K562 (cell line): ENCODE data around the gene CAPN7. TPM values are rescaled to one million over a fixed set of nuclear protein-coding genes. Genes with fewer than 3 reads are reported as not detected.
A peak's percentile ranks its signal among the peaks of the same experiment; 100 is the strongest.

Experiments
- ATAC-seq: fragments of 200-7000 bp; cut with Tn5 transposase; 3 replicates; pipeline ENCODE4 v1.9.1; 2020; ENCODE audit warnings: moderate library complexity
- BruUV-seq: library from RNA; stranded (reverse); fragments of 400-500 nt; replicated peaks from 2 replicates; lab custom pipeline; 2021; lab: Mats Ljungman, UMichigan
- CTCF ChIA-PET: fragments of 300-600 bp; formaldehyde crosslinking; extraction: SDS; loops from one replicate; lab custom pipeline; 2021; ENCODE audit warnings: low intra/inter-chr PET ratio; lab: Yijun Ruan, JAX
- POLR2A ChIA-PET: fragments of 300-600, 350-650 bp; sonication (Branson Sonifier 250); formaldehyde crosslinking; extraction: SDS; loops from one replicate; lab custom pipeline; 2021; ENCODE audit warnings: antibody characterized with exemption, inconsistent platforms; lab: Yijun Ruan, JAX
- DNase-seq, 4 experiments: peaks; one replicate each; pipeline versions ENCODE4 v3.0.0 to v3.0.0-alpha.2; 2011 to 2018; ENCODE audit warnings: low spot score in 3 of 4, mixed read lengths in 3 of 4; ENCODE audit errors: extremely low read depth in 1 of 4
- FAIRE-seq: peaks from 2 replicates; lab custom pipeline; 2011; peaks lifted over from hg19 to GRCh38; lab: Jason Lieb, UNC
- H2AFZ ChIP-seq: 2 replicates; pipeline ENCODE4 v1.6.0; 2011; ENCODE audit warnings: low read depth, low read length, control low read depth, inconsistent platforms
- H3K27ac ChIP-seq: fragments of 200-600 bp; 3 replicates; pipeline ENCODE4 v1.8.0; 2011; ENCODE audit warnings: low read depth, mild to moderate bottlenecking, control low read depth, inconsistent platforms, low read length, moderate library complexity, mixed read lengths; ENCODE audit errors: extremely low read depth
- H3K27me3 ChIP-seq, 2 experiments: fragments of 300-600 bp in 1 of 2; 2 replicates in 1 of 2; 3 replicates in 1 of 2; pipeline versions ENCODE4 v1.6.0 to v1.8.0; 2011; ENCODE audit warnings: inconsistent platforms in 2 of 2, low read length in 2 of 2, mild to moderate bottlenecking in 1 of 2, mixed read lengths in 1 of 2, moderate library complexity in 1 of 2; ENCODE audit not compliant: control insufficient read depth in 2 of 2, insufficient read depth in 2 of 2
- H3K36me3 ChIP-seq: fragments of 300-600 bp; 3 replicates; pipeline ENCODE4 v1.8.0; 2011; ENCODE audit warnings: mild to moderate bottlenecking, low read length, inconsistent platforms; ENCODE audit not compliant: control insufficient read depth, insufficient read depth
- H3K4me1 ChIP-seq, 2 experiments: fragments of 200-600 bp in 1 of 2; replicated peaks in 1 of 2; 2 replicates in 1 of 2; 3 replicates in 1 of 2; pipeline versions ENCODE4 v1.5.1 to v1.8.0; 2011; ENCODE audit warnings: inconsistent platforms in 2 of 2, low read length in 2 of 2, mild to moderate bottlenecking in 1 of 2, mixed read lengths in 1 of 2, moderate library complexity in 1 of 2; ENCODE audit not compliant: control insufficient read depth in 2 of 2, insufficient read depth in 2 of 2
- H3K4me2 ChIP-seq: 2 replicates; pipeline ENCODE4 v1.6.1; 2011; ENCODE audit warnings: low read length, control low read depth, inconsistent platforms, mixed read lengths; ENCODE audit not compliant: insufficient read depth
- H3K4me3 ChIP-seq: fragments of 200-600 bp; sonication (generic), shearing (Covaris generic); 2 replicates; pipeline ENCODE4 v1.5.1; 2016; ENCODE audit warnings: control low read depth, inconsistent platforms
- H3K79me2 ChIP-seq: fragments of 200-600 bp; 3 replicates; pipeline ENCODE4 v1.8.0; 2011; ENCODE audit warnings: low read length, inconsistent platforms; ENCODE audit not compliant: control insufficient read depth, insufficient read depth
- H3K9ac ChIP-seq, 2 experiments: 2 replicates each; pipeline versions ENCODE4 v1.6.0 to v1.6.1; 2011; ENCODE audit warnings: low read depth in 2 of 2, low read length in 2 of 2, control low read depth in 1 of 2, inconsistent platforms in 1 of 2, mild to moderate bottlenecking in 1 of 2, mixed read lengths in 1 of 2; ENCODE audit not compliant: insufficient read depth in 1 of 2
- H3K9me1 ChIP-seq: one replicate; pipeline ENCODE4 v1.6.0; 2011; ENCODE audit warnings: inconsistent platforms, mild to moderate bottlenecking, low read length, moderate library complexity; ENCODE audit not compliant: control insufficient read depth, insufficient read depth
- H3K9me3 ChIP-seq: replicated peaks from 2 replicates; pipeline ENCODE4 v1.5.1; 2011; ENCODE audit warnings: low read depth, low read length, inconsistent platforms; ENCODE audit not compliant: control insufficient read depth, insufficient read depth
- H4K20me1 ChIP-seq: replicated peaks from 2 replicates; pipeline ENCODE4 v1.6.1; 2011; ENCODE audit warnings: low read length, inconsistent platforms, mixed read lengths; ENCODE audit not compliant: control insufficient read depth, insufficient read depth
- CBFB ChIP-seq: sonication (generic); formaldehyde crosslinking; IDR thresholded peaks from 2 replicates; pipeline ENCODE4 v1.4.0; 2020; ENCODE audit warnings: mild to moderate bottlenecking, missing genetic modification reagents
- COPS2 ChIP-seq: fragments of 450-650 bp; conservative IDR thresholded peaks from 2 replicates; pipeline ENCODE4 v1.6.1; 2016; ENCODE audit warnings: mild to moderate bottlenecking, moderate library complexity
- CREB1 ChIP-seq, 2 experiments: sonication (generic) in 1 of 2; formaldehyde crosslinking in 1 of 2; IDR thresholded peaks; 2 replicates each; pipeline versions ENCODE4 v1.6.1 to v1.8.0; 2012 to 2022; ENCODE audit warnings: inconsistent platforms in 1 of 2, mild to moderate bottlenecking in 1 of 2, missing genetic modification reagents in 1 of 2, moderate library complexity in 1 of 2
- DMBX1 ChIP-seq: fragments of 250-450 bp; sonication (Bioruptor Pico); IDR thresholded peaks from 2 replicates; pipeline ENCODE4 v1.8.0; 2022; ENCODE audit warnings: inconsistent platforms, mild to moderate bottlenecking, moderate library complexity, borderline replicate concordance
- FOXA3 ChIP-seq, 2 experiments: fragments of 450-650 bp in 1 of 2; sonication (generic) in 1 of 2; formaldehyde crosslinking; IDR thresholded peaks in 1 of 2; conservative IDR thresholded peaks in 1 of 2; 2 replicates each; pipeline versions ENCODE4 v1.4.0 to v1.8.0; 2020 to 2022; ENCODE audit warnings: mild to moderate bottlenecking in 2 of 2, missing genetic modification reagents in 1 of 2
- HNRNPL ChIP-seq: fragments of 200-400 bp; formaldehyde crosslinking; IDR thresholded peaks from 2 replicates; pipeline ENCODE4 v1.6.1; 2017; ENCODE audit warnings: low read depth, mild to moderate bottlenecking, low read length
- MCM3 ChIP-seq: fragments of 450-650 bp; IDR thresholded peaks from 2 replicates; pipeline ENCODE4 v1.6.1; 2016
- MEF2D ChIP-seq: conservative IDR thresholded peaks from 2 replicates; pipeline ENCODE4 v1.6.1; 2016; ENCODE audit warnings: low read depth, missing genetic modification characterization, missing compliant biosample characterization
- RBM14 ChIP-seq: fragments of 200-400 bp; formaldehyde crosslinking; IDR thresholded peaks from 2 replicates; pipeline ENCODE4 v1.6.1; 2018; ENCODE audit warnings: low read depth, mild to moderate bottlenecking, low read length, moderate library complexity, borderline replicate concordance; ENCODE audit not compliant: insufficient read depth
- SRSF3 ChIP-seq: fragments of 200-400 bp; formaldehyde crosslinking; IDR thresholded peaks from 2 replicates; pipeline ENCODE4 v1.6.1; 2016; ENCODE audit warnings: mild to moderate bottlenecking, low read length, moderate library complexity; ENCODE audit not compliant: insufficient read depth
- TEAD4 ChIP-seq, 2 experiments: sonication (generic) in 1 of 2; formaldehyde crosslinking in 1 of 2; IDR thresholded peaks; 2 replicates each; pipeline versions ENCODE4 v1.6.1 to v1.8.0; 2012 to 2022; ENCODE audit warnings: borderline replicate concordance in 1 of 2, inconsistent platforms in 1 of 2, low read length in 1 of 2, mild to moderate bottlenecking in 1 of 2, missing genetic modification reagents in 1 of 2
- TOE1 ChIP-seq, 2 experiments: fragments of 450-650 bp in 1 of 2; sonication (generic) in 1 of 2; formaldehyde crosslinking in 1 of 2; IDR thresholded peaks; 2 replicates each; pipeline versions ENCODE4 v1.7.1 to v1.8.0; 2016 to 2022; ENCODE audit warnings: borderline replicate concordance in 2 of 2, mild to moderate bottlenecking in 2 of 2, antibody characterized with exemption in 1 of 2, inconsistent platforms in 1 of 2, low read depth in 1 of 2, missing genetic modification reagents in 1 of 2, moderate library complexity in 1 of 2
- ZBTB34 ChIP-seq: fragments of 250-450 bp; sonication (Bioruptor Pico); IDR thresholded peaks from 2 replicates; pipeline ENCODE4 v1.8.0; 2021; ENCODE audit warnings: mild to moderate bottlenecking, moderate library complexity
- ZC3H8 ChIP-seq: fragments of 450-650 bp; IDR thresholded peaks from 2 replicates; pipeline ENCODE4 v1.6.1; 2017
- ZNF134 ChIP-seq: fragments of 250-450 bp; sonication (Bioruptor Pico); conservative IDR thresholded peaks from 2 replicates; pipeline ENCODE4 v1.4.0; 2020
- ZNF212 ChIP-seq: fragments of 450-650 bp; formaldehyde crosslinking; IDR thresholded peaks from 2 replicates; pipeline ENCODE4 v1.4.0; 2020; ENCODE audit warnings: mild to moderate bottlenecking
- WGBS: fragments of 100-300 bp; shearing (Covaris generic); methylation state at CpG from one replicate; pipeline ENCODE4 v1.1.6; 2016; ENCODE audit warnings: low coverage, mixed read lengths; ENCODE audit not compliant: insufficient coverage; ENCODE audit errors: missing lambda C conversion rate; 5-methylcytosine and 5-hydroxymethylcytosine counted together
- in situ Hi-C: fragments of 300-500 bp; cut with MboI; formaldehyde crosslinking; loops from 4 replicates; pipeline ENCODE4 v1.15.0; 2018; ENCODE audit warnings: inconsistent platforms, mixed read lengths
- intact Hi-C: fragments of 100-400 bp; cut with micrococcal nuclease; formaldehyde crosslinking; loops from 2 replicates; pipeline ENCODE4 v1.14.2; 2022
- polyA plus RNA-seq, 8 experiments: library from polyadenylated mRNA; depleted of rRNA in 4 of 8; stranded (reverse) in 5 of 8; unstranded in 3 of 8; fragments of >200 nt; fragmentation: Nextera tagmentation in 2 of 8; fragmentation: Illumina TruSeq in 1 of 8; extraction: Ambion mirVana in 2 of 8; extraction: Trizol in 1 of 8; gene quantifications; 2 replicates each; pipeline versions ENCODE4 v1.2.1 to v1.2.3, GENCODE V29; 2011 to 2014; ENCODE audit warnings: inconsistent platforms in 1 of 8, missing spikeins in 1 of 8
- total RNA-seq, 7 experiments: library from RNA; depleted of rRNA in 6 of 7; stranded (reverse); fragments of >200 nt in 6 of 7; fragmentation: Illumina TruSeq in 2 of 7; extraction: Trizol in 2 of 7; gene quantifications; 2 replicates each; pipeline versions ENCODE4 v1.2.1 to v1.2.3, GENCODE V29; 2011 to 2021; ENCODE audit warnings: low replicate concordance in 1 of 7
- TF ChIP-seq, protein P1 (sequence below), 2 experiments: fragments of 450-650 bp; IDR thresholded peaks; 2 replicates each; pipeline ENCODE4 v1.6.1; 2016

Gene CAPN7
- total and polyA plus RNA-seq, 9 of the 15 experiments (the other 6 are each of a cell fraction or from before 2014, with no cell fraction given), result 6.5 to 42.7 (median 32.7) TPM

- TF ChIP-seq COPS2 (no peak), ZNF212 (CRISPR knock-in tag) (no peak), HNRNPL (no peak), RBM14 (no peak), TOE1 (IDR thresholded peaks at IDR 0.05; ENCODE audit: borderline replicate concordance) (no peak), TOE1 (CRISPR knock-in tag; IDR thresholded peaks at IDR 0.05; ENCODE audit: borderline replicate concordance, low read depth) (no peak), ZC3H8 (no peak)
- TF ChIP-seq, protein P1, sequence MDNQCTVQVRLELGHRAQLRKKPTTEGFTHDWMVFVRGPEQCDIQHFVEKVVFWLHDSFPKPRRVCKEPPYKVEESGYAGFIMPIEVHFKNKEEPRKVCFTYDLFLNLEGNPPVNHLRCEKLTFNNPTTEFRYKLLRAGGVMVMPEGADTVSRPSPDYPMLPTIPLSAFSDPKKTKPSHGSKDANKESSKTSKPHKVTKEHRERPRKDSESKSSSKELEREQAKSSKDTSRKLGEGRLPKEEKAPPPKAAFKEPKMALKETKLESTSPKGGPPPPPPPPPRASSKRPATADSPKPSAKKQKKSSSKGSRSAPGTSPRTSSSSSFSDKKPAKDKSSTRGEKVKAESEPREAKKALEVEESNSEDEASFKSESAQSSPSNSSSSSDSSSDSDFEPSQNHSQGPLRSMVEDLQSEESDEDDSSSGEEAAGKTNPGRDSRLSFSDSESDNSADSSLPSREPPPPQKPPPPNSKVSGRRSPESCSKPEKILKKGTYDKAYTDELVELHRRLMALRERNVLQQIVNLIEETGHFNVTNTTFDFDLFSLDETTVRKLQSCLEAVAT (IDR thresholded peaks at IDR 0.05), result no peak
Measured at GRCh38 chr3:15286022-15286421, 80.0 kb downstream of the CAPN7 start (continued).

- H3K27me3 ChIP-seq, result no peaks in the 10 kb centered on the region
- no peak overlapping the region for H3K9ac ChIP-seq
- no peak overlapping the region for H3K4me3 ChIP-seq
- no peak overlapping the region for H2AFZ ChIP-seq
- no peak overlapping the region; the same call in 1 of the 2 replicates for H3K4me2 ChIP-seq
- no peaks in the 10 kb centered on the region; the same call in 2 of the 3 replicates for H3K36me3 ChIP-seq
- no peaks in the 10 kb centered on the region for H3K79me2 ChIP-seq
- H3K27ac ChIP-seq, result no peak overlapping the region
- DNase-seq (peak in 1 of 4 experiments; percentile 45), FAIRE-seq (no peak), ATAC-seq (peak; percentile 56)
- H3K9me1 ChIP-seq, result no peaks in the 10 kb centered on the region
- no peaks in the 10 kb centered on the region for H4K20me1 ChIP-seq
- intact Hi-C loops, result no loop called here
- no TSS peak for BruUV-seq
- WGBS, result 40% methylated on average over 13 of the region's 13 CpGs
- H3K4me1 ChIP-seq, result peaks cover 14 to 31% of the 10 kb centered on the region in 2 experiments
- ChIA-PET POLR2A (interaction anchor here (0.7 to 4.3 kb wide), 5 partner anchors 11 to 113 kb away, joined by 3 to 21 read pairs (median 6); no protein-coding TSS in a partner anchor), CTCF (no interaction called here)
- no peaks in the 10 kb centered on the region for H3K9me3 ChIP-seq
- in situ Hi-C loops, result no loop called here
- TF ChIP-seq TEAD4 (IDR thresholded peaks at IDR 0.05; ENCODE audit: low read length) (peak; percentile 41; the same call in 1 of the 2 replicates), TEAD4 (CRISPR knock-in tag; IDR thresholded peaks at IDR 0.05; ENCODE audit: borderline replicate concordance) (no peak), ZBTB34 (CRISPR knock-in tag) (no peak), MEF2D (tag) (0 out of 2 replicates have a peak, but pooled peaks have one; percentile 26), MCM3 (no peak), FOXA3 (CRISPR knock-in tag; conservative IDR thresholded peaks at IDR 0.05 in 1 of 2, IDR thresholded peaks at IDR 0.05 in 1 of 2) (no peak), ZNF134 (CRISPR knock-in tag) (0 out of 2 replicates have a peak, but pooled peaks have one; percentile 18), CREB1 (IDR thresholded peaks at IDR 0.05) (no peak), CREB1 (CRISPR knock-in tag; IDR thresholded peaks at IDR 0.05) (peak; percentile 56; the same call in 1 of the 2 replicates), CBFB (CRISPR knock-in tag) (no peak), SRSF3 (no peak), DMBX1 (0 out of 2 replicates have a peak, but pooled peaks have one; percentile 60)
Measured at GRCh38 chr3:15287565-15288330, 81.7 kb downstream of the CAPN7 start.
